Heart left ventricle (tissue), 16 donors: Measurements from ENCODE around the gene CD80. TPM values are rescaled to one million over a fixed set of nuclear protein-coding genes. Genes with fewer than 3 reads are reported as not detected.

Experiments used
- ATAC-seq, 4 donors: fragments of 200-7000 bp; cut with Tn5 transposase; one replicate each; pipeline ENCODE4 v1.9.1; 2020 to 2022; ENCODE audit warnings: moderate library complexity in 4 of 4, mild to moderate bottlenecking in 3 of 4, moderate number of reproducible peaks in 1 of 4
- DNase-seq, 5 donors: peaks; one replicate each; pipeline ENCODE4 v3.0.0-alpha.2; 2020
- H3K27ac ChIP-seq, 12 donors: fragments of 200-600 bp; sonication (generic) in 4 of 12; one replicate each; pipeline versions ENCODE4 v1.5.0 to v1.8.0; 2016 to 2022; ENCODE audit warnings: mild to moderate bottlenecking in 2 of 12
- H3K27me3 ChIP-seq, 9 donors: fragments of 200-600 bp; sonication (generic) in 2 of 9; one replicate each; pipeline versions ENCODE4 v1.5.1 to v1.8.0; 2016 to 2022; ENCODE audit warnings: mild to moderate bottlenecking in 3 of 9
- H3K36me3 ChIP-seq, 9 donors: fragments of 200-600 bp; sonication (generic) in 2 of 9; one replicate each; pipeline versions ENCODE4 v1.5.0 to v1.8.0; 2018 to 2022; ENCODE audit warnings: mild to moderate bottlenecking in 2 of 9
- H3K4me1 ChIP-seq, 12 donors: fragments of 200-600 bp; sonication (generic) in 4 of 12; one replicate each; pipeline versions ENCODE4 v1.5.0 to v1.8.0; 2016 to 2022; ENCODE audit warnings: mild to moderate bottlenecking in 3 of 12
- H3K4me3 ChIP-seq, 12 donors: fragments of 200-600 bp; sonication (generic) in 4 of 12; one replicate each; pipeline versions ENCODE4 v1.5.0 to v1.8.0; 2017 to 2022; ENCODE audit warnings: mild to moderate bottlenecking in 9 of 12, moderate library complexity in 4 of 12
- H3K9me3 ChIP-seq, 12 donors: fragments of 200-600 bp; sonication (generic) in 4 of 12; one replicate each; pipeline versions ENCODE4 v1.5.0 to v1.8.0; 2016 to 2022; ENCODE audit warnings: mild to moderate bottlenecking in 1 of 12
- POLR2A ChIP-seq, 2 donors: fragments of 450-650 bp; IDR thresholded peaks; one replicate each; pipeline ENCODE4 v1.6.1; 2017; ENCODE audit warnings: antibody characterized with exemption in 2 of 2, mild to moderate bottlenecking in 2 of 2, moderate library complexity in 2 of 2
- WGBS, 4 donors: extraction: QIAGEN DNeasy Blood & Tissue Kit in 2 of 4; methylation state at CpG; one replicate each; pipeline versions ENCODE4 v1.1.5 to v1.1.7; 2013 to 2018; 5-methylcytosine and 5-hydroxymethylcytosine counted together
- intact Hi-C, 10 donors: fragments of 100-400 bp; cut with DNase I; formaldehyde crosslinking; loops; one replicate each; pipeline versions ENCODE4 v1.11.1 to v1.14.2; 2022
- long read RNA-seq, 3 donors: library from polyadenylated mRNA; unstranded; transcript quantifications; one replicate each; pipeline ENCODE4 v2.0.0, GENCODE V29; 2020 to 2021
- polyA plus RNA-seq, 2 donors: library from polyadenylated mRNA; stranded (reverse); fragments of 200-250 nt; gene quantifications; one replicate each; pipeline ENCODE4 v1.2.3, GENCODE V29; 2013
- total RNA-seq, 9 donors: library from RNA; depleted of rRNA in 2 of 9; stranded (reverse); fragments of >200 nt in 2 of 9; fragmentation: NEBNext Ultra II Directional in 3 of 9; extraction: Animal tissue kit (Norgen Biotek cat#: 25700) in 3 of 9; gene quantifications; one replicate each; pipeline versions ENCODE4 v1.1.0 to v1.2.4, GENCODE V29; 2016 to 2023
- TF ChIP-seq, protein P1 (sequence below), 12 donors: fragments of 200-600 bp; sonication (generic) in 4 of 12; IDR thresholded peaks; one replicate each; pipeline versions ENCODE4 v1.5.0 to v1.8.0; 2018 to 2022; ENCODE audit warnings: antibody characterized with exemption in 12 of 12, mild to moderate bottlenecking in 5 of 12
- donor health status: ischemic (EF 13 %, LVEDD 7.1; RV severe dilation, severe dysfunction).
- donor health status: healthy with polysubstance abuse.
- donor health status: DM: no; HTN: yes; CAD: no.
- donor health status: DM: no; HTN: no; CAD: no.
- donor health status: ischemic (EF 25% LVEDD 6.9; RV normal size, moderate dysfunction).
- donor health status: ischemic (EF 25% LVEDD 5.7; RV mildly dilated, moderate dysfunction).
- donor health status: healthy.
- donor health status: DM: yes; HTN: yes; CAD: no.
- donor health status: ischemic (EF 35%, LVEDD 5.7; RV mildly dilated, moderate dysfunction).
- donor health status: nonischemic (EF 11% LVEDD 7.7; RV severe dilation, severe dysfunction).
- donor health status: DM: yes; HTN: yes; CAD: no.
- donor health status: PGD.
- donor health status: ischemic (EF 29% LVEDD 5.4; RV normal size, mild dysfunction).
- donor health status: nonischemic (EF 23%, LVEDD 6.1; RV moderate dilation, normal function).

The CD80 gene, protein sequence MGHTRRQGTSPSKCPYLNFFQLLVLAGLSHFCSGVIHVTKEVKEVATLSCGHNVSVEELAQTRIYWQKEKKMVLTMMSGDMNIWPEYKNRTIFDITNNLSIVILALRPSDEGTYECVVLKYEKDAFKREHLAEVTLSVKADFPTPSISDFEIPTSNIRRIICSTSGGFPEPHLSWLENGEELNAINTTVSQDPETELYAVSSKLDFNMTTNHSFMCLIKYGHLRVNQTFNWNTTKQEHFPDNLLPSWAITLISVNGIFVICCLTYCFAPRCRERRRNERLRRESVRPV
- total RNA-seq = 1 to 10 TPM in 1 of 9 donors, under 1 TPM in 5, not detected in 3; 0.22 to 4.4 (median 0.39) TPM
- under 1 TPM; 0.12 to 0.19 TPM for polyA plus RNA-seq
- long read RNA-seq, donor 1 = 0 reads
- long read RNA-seq, donor 2 = 0 reads
- long read RNA-seq, donor 3 = 0 reads

DNA sequence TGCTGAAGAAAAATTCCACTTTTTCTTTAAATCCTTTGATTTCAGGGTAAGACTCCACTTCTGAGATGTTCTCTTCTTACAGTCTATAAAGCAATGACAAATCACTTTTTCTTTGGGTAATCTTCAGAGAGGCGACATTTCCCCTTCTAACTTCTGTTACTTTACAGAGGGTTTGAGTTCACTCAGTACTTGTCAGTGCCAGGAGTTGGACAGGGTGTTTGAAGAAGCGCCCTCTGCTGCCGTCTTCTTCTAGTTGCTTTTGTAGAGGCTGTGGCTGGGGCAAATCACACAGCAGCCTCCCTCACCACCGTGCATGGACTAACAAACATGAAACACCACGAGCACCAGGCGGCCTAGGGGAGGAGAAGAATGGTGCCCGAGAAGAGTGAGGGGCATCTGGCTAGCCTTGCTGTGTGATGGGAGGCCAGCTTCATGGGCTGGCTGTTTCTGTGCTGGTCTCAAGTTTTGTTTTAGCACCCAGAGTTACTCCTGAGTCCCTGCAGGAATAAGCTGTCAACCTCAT, at the start of gene CD80:
Gene CD80, minus strand, starts transcription at position 174 of the 523 bp plus-strand sequence. CDS start 1,886 bp downstream, outside the sequence.
- 34 to 45% (median 40%) methylated on average over 7 of the region's 7 CpGs for WGBS, 4 donors

DNA sequence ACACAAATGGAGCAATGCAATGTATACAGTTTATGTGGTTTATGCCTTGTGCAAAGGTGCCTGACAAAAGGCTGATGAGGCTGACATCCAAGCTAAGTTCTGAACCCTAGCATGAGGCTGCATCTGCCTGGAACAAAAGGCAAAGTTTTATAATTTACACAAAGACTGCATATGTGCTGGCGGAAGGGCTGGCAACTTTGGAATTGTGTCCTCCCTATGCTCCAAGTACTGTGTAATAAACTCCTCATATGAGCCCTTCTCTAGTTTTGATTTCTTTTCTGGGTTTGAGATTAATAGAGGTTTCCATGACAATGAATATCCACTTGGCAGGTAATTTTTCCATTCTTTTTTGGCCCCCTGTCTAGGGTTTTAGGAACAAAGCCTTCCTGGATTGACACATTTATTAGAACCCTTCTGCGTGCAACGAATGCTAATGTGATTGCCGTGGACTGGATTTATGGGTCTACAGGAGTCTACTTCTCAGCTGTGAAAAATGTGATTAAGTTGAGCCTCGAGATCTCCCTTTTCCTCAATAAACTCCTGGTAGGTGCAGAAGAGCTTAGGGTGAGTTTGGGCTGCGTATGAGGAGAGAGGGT, 49.1 kb upstream of the CD80 start:
- 88 to 95% (median 95%) methylated on average over 6 of the region's 6 CpGs for WGBS, 4 donors
- Histone ChIP-seq H3K9me3 (no peaks in the 10 kb centered on the region), H3K27ac (no peak overlapping the region), H3K4me1 (peaks cover 0 to 6% (median 0%) of the 10 kb centered on the region in 12 donors), H3K36me3 (no peaks in the 10 kb centered on the region), H3K4me3 (no peak overlapping the region), H3K27me3 (no peaks in the 10 kb centered on the region)
- intact Hi-C loops = no loop called here
- TF ChIP-seq, protein P1, sequence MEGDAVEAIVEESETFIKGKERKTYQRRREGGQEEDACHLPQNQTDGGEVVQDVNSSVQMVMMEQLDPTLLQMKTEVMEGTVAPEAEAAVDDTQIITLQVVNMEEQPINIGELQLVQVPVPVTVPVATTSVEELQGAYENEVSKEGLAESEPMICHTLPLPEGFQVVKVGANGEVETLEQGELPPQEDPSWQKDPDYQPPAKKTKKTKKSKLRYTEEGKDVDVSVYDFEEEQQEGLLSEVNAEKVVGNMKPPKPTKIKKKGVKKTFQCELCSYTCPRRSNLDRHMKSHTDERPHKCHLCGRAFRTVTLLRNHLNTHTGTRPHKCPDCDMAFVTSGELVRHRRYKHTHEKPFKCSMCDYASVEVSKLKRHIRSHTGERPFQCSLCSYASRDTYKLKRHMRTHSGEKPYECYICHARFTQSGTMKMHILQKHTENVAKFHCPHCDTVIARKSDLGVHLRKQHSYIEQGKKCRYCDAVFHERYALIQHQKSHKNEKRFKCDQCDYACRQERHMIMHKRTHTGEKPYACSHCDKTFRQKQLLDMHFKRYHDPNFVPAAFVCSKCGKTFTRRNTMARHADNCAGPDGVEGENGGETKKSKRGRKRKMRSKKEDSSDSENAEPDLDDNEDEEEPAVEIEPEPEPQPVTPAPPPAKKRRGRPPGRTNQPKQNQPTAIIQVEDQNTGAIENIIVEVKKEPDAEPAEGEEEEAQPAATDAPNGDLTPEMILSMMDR (IDR thresholded peaks at IDR 0.05) = no peak
- no peak for TF ChIP-seq POLR2A (IDR thresholded peaks at IDR 0.05)
- ATAC-seq (no peak), DNase-seq (no peak)

More for the DNA sequence above, at the start of gene CD80:
- H3K4me1 ChIP-seq = peaks cover 0 to 45% (median 6%) of the 10 kb centered on the region in 12 donors
- peaks cover 0 to 4% (median 0%) of the 10 kb centered on the region in 12 donors for H3K9me3 ChIP-seq
- H3K4me3 ChIP-seq = peak within 1 kb of the TSS in 1 of 12 donors; percentile 45
- TF ChIP-seq, protein P1 (IDR thresholded peaks at IDR 0.05) = peak in 5 of 12 donors; percentile 16 to 42 (median 26)
- TF ChIP-seq POLR2A (IDR thresholded peaks at IDR 0.05) = no peak
- peak within 1 kb of the TSS in 1 of 12 donors; percentile 88 for H3K27ac ChIP-seq
- peak; percentile 44 to 70 (median 46) for DNase-seq
- intact Hi-C loops = no loop called here
- no peaks in the 10 kb centered on the region for H3K36me3 ChIP-seq
- peak in 3 of 4 donors; percentile 68 to 74 (median 73) for ATAC-seq
- H3K27me3 ChIP-seq = no peaks in the 10 kb centered on the region

DNA sequence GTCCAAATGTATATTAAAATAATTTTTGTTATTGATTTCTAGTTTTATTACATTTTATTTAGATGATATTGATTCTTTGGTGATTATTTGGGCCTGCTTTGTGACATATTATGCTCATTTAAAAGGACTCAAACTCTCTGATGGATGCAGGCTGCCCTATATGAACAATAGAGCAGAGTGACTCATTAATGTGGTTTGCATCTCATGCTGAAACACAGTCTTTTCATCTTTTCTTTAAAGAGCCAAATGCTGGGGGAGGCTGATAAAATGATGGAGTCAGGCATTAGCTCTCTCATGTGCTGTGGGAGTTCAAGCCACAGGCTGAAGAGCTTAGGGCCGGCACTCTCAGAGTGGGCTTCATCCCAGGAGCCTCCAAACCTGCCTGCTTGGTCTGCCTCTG, 45.5 kb upstream of the CD80 start:
- no peaks in the 10 kb centered on the region for H3K9me3 ChIP-seq
- 85 to 93% (median 93%) methylated on average over 1 of the region's 1 CpG; no CpG with 5 or more reads in 1 of the 4 donors for WGBS, 4 donors
- H3K36me3 ChIP-seq = no peaks in the 10 kb centered on the region
- intact Hi-C loops = loop anchor here in 4 of 10 donors (5.0 kb wide), 3 partner anchors 32 to 72 kb away; partner anchors contain the start of gene COX17 (in 1 of the 4)
- H3K4me1 ChIP-seq = peaks cover 0 to 41% (median 20%) of the 10 kb centered on the region in 12 donors
- H3K27ac ChIP-seq = no peak overlapping the region
- H3K27me3 ChIP-seq = no peaks in the 10 kb centered on the region
- ATAC-seq = no peak
- H3K4me3 ChIP-seq = no peak overlapping the region
- TF ChIP-seq, protein P1 (IDR thresholded peaks at IDR 0.05) = no peak
- no peak for TF ChIP-seq POLR2A (IDR thresholded peaks at IDR 0.05)
- no peak for DNase-seq

DNA sequence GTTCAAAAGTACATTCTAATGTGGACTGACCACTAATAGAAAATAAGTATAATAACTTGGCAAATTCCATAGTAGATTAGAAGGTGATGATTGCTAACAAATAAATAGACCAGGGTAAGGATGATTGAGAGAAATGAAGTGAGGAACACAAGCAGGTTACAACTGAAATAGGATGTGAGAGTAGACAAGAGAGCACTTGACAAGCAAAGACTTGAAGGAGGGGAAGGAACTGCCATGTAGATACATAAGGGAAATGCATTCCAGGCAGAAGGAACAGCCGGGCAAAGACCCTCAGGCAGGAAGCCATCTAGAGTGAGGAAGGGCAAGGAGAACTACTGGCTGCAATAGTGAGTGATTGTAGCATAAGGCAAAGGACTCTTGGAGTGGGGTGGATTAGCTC, 43.3 kb upstream of the CD80 start:
- Histone ChIP-seq H3K9me3 (no peaks in the 10 kb centered on the region), H3K4me3 (no peak overlapping the region), H3K27ac (peak overlapping the region in 9 of 12 donors; percentile 9 to 54 (median 38)), H3K36me3 (no peaks in the 10 kb centered on the region), H3K4me1 (peaks cover 3 to 63% (median 39%) of the 10 kb centered on the region in 12 donors), H3K27me3 (no peaks in the 10 kb centered on the region)
- no peak for DNase-seq
- TF ChIP-seq POLR2A (IDR thresholded peaks at IDR 0.05) = no peak
- TF ChIP-seq, protein P1 (IDR thresholded peaks at IDR 0.05) = no peak
- ATAC-seq = no peak
- WGBS, 4 donors = 46 to 63% (median 59%) methylated on average over 1 of the region's 1 CpG
- intact Hi-C loops = loop anchor here in 4 of 10 donors (5.0 kb wide), 3 partner anchors 35 to 75 kb away; partner anchors contain the start of gene COX17 (in 1 of the 4)
